ENCODE measurements around the gene RILPL1. TPM values are rescaled to one million over a fixed set of nuclear protein-coding genes. Genes with fewer than 3 reads are reported as not detected.
"Not testable (repeated sequence)": the region's sequence is repeated elsewhere in the genome, so short reads cannot be mapped to it uniquely, and the experiment has no call there.

RILPL1 gene
- total RNA-seq, 1 donor = 14.2 TPM

GRCh38 chr12:123520567-123521474, 12.7 kb downstream of the RILPL1 start:
- no peak overlapping the region for H3K4me3 ChIP-seq (ENCODE audit: low read depth, low read length)
- DNase-seq (ENCODE audit: low read depth) = no peak
- TF ChIP-seq CTCF (IDR thresholded peaks at IDR 0.05; ENCODE audit: insufficient read depth, low read length) = no peak

DNA sequence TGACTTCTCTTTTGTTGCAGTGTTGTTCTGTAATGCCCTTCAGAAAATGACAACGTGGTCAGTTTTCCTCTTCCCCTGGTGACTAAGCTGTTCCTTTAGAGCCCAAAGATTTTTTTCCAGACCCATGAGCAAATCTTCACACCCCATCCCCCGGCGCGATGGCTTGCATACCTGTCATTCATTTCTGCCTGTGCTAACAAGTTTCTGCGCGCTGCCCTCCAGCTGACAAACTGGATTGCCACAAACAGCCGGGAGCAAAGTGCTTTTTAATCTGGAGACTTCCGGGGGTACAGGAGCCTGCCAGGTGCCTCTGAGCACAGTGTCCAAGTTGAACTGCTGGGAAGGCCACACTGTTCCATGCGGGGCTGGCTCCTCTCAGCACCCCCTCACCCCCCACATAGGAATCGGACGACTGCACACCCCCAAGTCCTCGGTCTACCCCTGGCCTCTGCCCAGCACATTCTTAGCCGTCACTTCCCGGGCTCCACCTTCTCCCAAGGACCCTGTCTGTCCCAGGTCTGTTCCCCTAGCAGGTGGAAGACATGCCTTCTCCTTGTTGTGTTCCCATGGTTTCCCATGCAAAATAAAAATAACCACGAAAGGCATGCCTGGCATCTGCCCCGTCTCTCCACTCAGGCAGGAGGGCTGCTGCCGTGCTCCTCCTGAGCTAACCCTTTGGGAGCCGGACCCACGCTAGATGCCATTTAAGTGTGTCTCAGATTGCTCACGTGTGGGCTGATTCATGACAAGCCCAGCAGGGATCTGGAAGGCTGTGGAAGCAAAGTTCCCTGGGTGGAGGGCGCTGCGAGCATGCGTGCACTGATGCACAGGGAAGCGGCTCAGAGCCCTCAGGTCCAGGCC, 14.1 kb downstream of the RILPL1 start:
- TF ChIP-seq CTCF (IDR thresholded peaks at IDR 0.05; ENCODE audit: insufficient read depth, low read length) = no peak
- peak; percentile 15 for DNase-seq (ENCODE audit: low read depth)
- no peak overlapping the region for H3K4me3 ChIP-seq (ENCODE audit: low read depth, low read length)

DNA sequence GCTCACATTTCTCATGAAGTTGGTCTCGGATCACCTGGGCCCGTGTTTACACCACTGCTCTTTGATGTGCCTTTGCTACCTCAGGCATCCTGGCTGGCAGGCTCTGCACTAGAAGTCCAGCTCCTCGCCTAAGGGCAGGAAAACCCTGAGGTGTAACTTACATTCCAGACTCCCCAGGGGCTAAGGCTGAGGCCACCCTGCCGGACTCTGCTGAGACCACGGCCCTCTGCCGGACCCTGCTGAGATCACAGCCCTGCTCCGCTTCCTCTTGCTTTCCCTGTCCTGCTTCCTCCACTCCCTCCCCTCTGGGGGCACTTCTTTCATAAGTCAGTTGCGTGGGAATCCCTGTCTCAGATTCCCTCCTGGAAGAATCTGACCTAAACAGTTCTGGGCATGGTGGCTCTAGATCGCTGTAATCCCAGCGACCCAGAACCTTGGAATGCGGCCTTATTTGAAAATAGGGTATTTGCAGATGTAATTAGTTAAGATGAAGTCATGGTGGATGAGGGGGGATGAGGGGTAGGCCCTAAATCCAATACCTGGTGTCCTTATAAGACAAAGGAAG, 17.2 kb downstream of the RILPL1 start:
- H3K4me3 ChIP-seq (ENCODE audit: low read depth, low read length) = no peak overlapping the region
- TF ChIP-seq CTCF (IDR thresholded peaks at IDR 0.05; ENCODE audit: insufficient read depth, low read length) = no peak
- DNase-seq (ENCODE audit: low read depth) = no peak

- DNase-seq (ENCODE audit: low read depth); H3K4me3 ChIP-seq (ENCODE audit: low read depth, low read length): not testable (repeated sequence)
Measured at GRCh38 chr12:123514582-123515221, 18.8 kb downstream of the RILPL1 start.

DNA sequence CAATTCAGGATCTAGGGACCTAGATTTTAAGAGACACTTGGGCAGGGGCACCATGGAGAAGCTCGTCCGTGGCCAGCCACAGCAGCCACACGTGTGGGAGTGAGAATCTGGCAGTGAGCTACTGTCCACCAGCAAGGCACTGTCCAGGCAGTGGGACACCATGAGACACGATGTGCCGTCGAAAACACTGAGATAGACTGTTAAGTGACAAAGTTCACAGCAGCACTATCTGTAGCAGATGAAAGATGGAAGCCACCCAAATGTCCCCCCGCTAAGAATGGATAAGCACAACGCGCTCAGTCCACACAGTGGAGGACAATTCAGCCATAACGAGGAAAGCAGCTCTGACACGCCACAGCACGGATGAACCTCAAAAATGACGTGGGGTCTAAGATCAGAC, 19.7 kb downstream of the RILPL1 start:
- no peak for DNase-seq (ENCODE audit: low read depth)
- H3K4me3 ChIP-seq (ENCODE audit: low read depth, low read length) = no peak overlapping the region
- TF ChIP-seq CTCF (IDR thresholded peaks at IDR 0.05; ENCODE audit: insufficient read depth, low read length) = no peak

DNA sequence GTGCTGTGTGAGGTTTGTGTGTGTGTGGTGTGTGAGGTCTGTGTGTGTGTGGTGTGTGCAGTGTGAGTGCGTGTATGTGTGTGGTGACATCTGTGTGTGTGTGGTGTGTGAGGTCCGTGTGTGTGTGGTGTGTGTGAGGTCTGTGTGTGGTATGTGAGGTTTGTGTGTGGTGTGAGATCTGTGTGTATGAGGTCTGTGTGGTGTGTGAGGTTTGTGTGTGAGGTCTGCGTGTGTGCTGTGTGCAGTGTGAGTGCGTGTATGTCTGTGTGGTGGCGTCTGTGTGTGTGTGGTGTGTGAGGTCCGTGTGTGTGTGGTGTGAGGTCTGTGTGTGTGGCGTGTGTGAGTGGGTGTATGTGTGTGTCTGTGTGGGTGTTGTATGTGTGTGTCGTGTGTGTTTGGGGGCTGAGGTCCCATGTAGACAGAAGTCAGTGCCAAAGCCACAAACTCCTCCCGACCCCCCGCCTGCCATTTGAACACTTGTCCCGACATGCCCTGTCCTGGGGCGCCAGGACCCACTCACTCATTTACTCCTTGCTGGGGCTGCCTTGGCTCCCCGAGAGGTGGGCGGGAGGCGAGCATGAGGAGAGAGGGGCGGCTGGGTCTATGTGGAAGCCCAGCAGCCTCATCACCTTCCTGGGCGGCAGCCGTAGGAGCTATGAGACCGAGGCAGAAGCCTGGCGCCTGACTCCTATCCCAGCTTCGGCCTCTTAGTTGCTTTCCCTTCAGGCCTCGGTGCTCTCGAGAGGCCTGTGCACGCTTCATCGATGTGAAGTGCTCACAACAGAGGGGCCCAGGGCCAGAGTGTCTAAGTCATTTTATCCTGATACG, 20.5 kb downstream of the RILPL1 start:
- TF ChIP-seq CTCF (IDR thresholded peaks at IDR 0.05; ENCODE audit: insufficient read depth, low read length) = no peak
- no peak for DNase-seq (ENCODE audit: low read depth)
- no peak overlapping the region for H3K4me3 ChIP-seq (ENCODE audit: low read depth, low read length)

Data from fibroblast of the aortic adventitia (primary cell).